Stomach (tissue), 4 donors: ENCODE results near the gene ST8SIA4.

ENCODE experiments used
- POLR2A ChIP-seq, 4 donors: fragments of 450-650 bp; IDR thresholded peaks; one replicate each; pipeline ENCODE4 v1.6.1; 2016; ENCODE audit warnings: antibody characterized with exemption in 4 of 4, control low read depth in 2 of 4, mild to moderate bottlenecking in 1 of 4, moderate library complexity in 1 of 4
- POLR2AphosphoS5 ChIP-seq, 3 donors: sonication (generic); formaldehyde crosslinking; IDR thresholded peaks; one replicate each; pipeline ENCODE4 v1.6.1; 2016; ENCODE audit warnings: antibody characterized with exemption in 3 of 3
- TF ChIP-seq, protein P1 (sequence below), 7 experiments: fragments of 450-650 bp in 4 of 7; fragments of 200-600 bp in 3 of 7; sonication (generic) in 3 of 7; IDR thresholded peaks; one replicate each; pipeline ENCODE4 v1.5.1; 2016 to 2019; ENCODE audit warnings: antibody characterized with exemption in 7 of 7, control low read depth in 2 of 7, mild to moderate bottlenecking in 1 of 7

DNA sequence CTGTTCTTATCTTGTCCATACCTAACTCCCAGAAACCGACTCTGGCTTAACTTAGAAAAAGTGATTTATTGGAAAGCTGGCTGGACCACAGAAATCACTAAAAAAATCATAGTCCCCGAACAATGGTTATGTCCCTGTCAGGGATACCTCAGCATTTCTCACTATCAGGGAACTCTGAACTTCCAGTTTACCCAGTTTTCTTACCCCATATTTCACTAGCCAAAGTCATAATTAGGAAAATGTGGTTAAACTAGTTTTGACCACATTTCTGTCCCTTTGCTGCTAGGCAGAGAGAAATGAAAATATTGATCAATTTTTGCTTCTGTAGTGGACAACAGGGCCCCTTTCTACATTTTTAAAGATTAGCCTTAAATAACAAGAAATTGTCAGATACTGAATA is 38.2 kb downstream of the ST8SIA4 start:
- TF ChIP-seq, protein P1, sequence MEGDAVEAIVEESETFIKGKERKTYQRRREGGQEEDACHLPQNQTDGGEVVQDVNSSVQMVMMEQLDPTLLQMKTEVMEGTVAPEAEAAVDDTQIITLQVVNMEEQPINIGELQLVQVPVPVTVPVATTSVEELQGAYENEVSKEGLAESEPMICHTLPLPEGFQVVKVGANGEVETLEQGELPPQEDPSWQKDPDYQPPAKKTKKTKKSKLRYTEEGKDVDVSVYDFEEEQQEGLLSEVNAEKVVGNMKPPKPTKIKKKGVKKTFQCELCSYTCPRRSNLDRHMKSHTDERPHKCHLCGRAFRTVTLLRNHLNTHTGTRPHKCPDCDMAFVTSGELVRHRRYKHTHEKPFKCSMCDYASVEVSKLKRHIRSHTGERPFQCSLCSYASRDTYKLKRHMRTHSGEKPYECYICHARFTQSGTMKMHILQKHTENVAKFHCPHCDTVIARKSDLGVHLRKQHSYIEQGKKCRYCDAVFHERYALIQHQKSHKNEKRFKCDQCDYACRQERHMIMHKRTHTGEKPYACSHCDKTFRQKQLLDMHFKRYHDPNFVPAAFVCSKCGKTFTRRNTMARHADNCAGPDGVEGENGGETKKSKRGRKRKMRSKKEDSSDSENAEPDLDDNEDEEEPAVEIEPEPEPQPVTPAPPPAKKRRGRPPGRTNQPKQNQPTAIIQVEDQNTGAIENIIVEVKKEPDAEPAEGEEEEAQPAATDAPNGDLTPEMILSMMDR (IDR thresholded peaks at IDR 0.05): no peak
- TF ChIP-seq POLR2A (IDR thresholded peaks at IDR 0.05): no peak
- TF ChIP-seq POLR2AphosphoS5 (IDR thresholded peaks at IDR 0.05): no peak
